SU-DHL-6 (cell line): ENCODE data around the gene BMERB1.

ENCODE experiments used
- EZH2phosphoT487 ChIP-seq: fragments of 200-600 bp; sonication (generic), shearing (Covaris generic); conservative IDR thresholded peaks from 2 replicates; pipeline ENCODE4 v1.6.1; 2018; ENCODE audit warnings: mild to moderate bottlenecking, antibody characterized with exemption, low read length, moderate library complexity, mixed read lengths
- TF ChIP-seq, protein P1 (sequence below): fragments of 200-600 bp; sonication (generic); IDR thresholded peaks from one replicate; pipeline ENCODE4 v1.5.1; 2017; ENCODE audit warnings: antibody characterized with exemption, mild to moderate bottlenecking, low read length, moderate library complexity; ENCODE audit not compliant: insufficient read depth, poor library complexity, severe bottlenecking

DNA sequence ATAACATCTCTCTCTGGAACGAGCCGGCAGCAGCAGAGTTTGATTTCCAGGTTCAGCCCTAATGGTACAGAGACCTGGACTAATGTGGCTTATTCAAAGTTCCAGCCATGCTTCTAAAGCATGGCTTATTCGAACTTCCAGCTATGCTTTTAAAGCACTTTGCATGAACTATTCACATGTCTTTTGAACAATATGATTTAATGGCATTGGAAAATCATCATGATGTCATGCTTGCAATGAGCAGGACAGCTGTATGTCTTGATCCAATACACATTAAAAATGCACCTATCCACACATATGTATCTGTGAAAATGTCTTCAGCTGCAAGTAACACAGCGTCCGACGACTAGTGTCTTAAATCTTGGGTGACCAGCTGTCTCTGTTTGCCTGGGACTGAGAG is 122.9 kb downstream of the BMERB1 start:
- TF ChIP-seq, protein P1, sequence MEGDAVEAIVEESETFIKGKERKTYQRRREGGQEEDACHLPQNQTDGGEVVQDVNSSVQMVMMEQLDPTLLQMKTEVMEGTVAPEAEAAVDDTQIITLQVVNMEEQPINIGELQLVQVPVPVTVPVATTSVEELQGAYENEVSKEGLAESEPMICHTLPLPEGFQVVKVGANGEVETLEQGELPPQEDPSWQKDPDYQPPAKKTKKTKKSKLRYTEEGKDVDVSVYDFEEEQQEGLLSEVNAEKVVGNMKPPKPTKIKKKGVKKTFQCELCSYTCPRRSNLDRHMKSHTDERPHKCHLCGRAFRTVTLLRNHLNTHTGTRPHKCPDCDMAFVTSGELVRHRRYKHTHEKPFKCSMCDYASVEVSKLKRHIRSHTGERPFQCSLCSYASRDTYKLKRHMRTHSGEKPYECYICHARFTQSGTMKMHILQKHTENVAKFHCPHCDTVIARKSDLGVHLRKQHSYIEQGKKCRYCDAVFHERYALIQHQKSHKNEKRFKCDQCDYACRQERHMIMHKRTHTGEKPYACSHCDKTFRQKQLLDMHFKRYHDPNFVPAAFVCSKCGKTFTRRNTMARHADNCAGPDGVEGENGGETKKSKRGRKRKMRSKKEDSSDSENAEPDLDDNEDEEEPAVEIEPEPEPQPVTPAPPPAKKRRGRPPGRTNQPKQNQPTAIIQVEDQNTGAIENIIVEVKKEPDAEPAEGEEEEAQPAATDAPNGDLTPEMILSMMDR = no peak
- TF ChIP-seq EZH2phosphoT487 = no peak
